Measurements from ENCODE around the gene CHRNA7. TPM values are rescaled to one million over a fixed set of nuclear protein-coding genes. Genes with fewer than 3 reads are reported as not detected.

Gene CHRNA7
- total RNA-seq, 1 experiment from 2014 or later = 7.8 TPM

DNA sequence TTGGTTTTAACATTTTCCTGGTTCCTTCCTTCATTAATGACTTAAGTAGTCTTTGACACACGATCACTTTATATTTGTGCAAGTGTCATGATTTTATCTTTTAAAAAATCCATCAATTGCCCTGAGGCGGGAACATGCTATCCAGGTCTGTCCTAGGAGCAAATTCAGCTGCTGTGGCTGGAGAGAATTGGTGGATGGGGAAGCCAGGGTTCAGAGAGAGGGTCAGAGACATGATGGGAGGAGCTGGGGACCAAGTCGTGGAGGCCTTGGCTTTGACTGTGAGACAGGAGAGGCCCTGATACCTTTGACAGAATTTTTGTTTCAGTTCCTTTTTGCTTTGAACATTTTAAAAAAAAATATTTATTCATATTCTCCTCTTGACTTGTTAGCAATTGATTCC is 89.0 kb downstream of the CHRNA7 start:
- no peaks in the 10 kb centered on the region for H3K27me3 Mint-ChIP-seq (ENCODE audit: low read depth)
- ChIA-PET POLR2A (no interaction called here), CTCF (no interaction called here)
- DNase-seq (ENCODE audit: low spot score) (no peak), ATAC-seq (no peak)
- H3K4me3 Mint-ChIP-seq = no peak overlapping the region
- no peaks in the 10 kb centered on the region for H3K9me3 Mint-ChIP-seq
- no peak overlapping the region for H3K27ac Mint-ChIP-seq
- no peaks in the 10 kb centered on the region for H3K36me3 Mint-ChIP-seq
- TF ChIP-seq GRHL2 (CRISPR knock-in tag; IDR thresholded peaks at IDR 0.05; ENCODE audit: insufficient replicate concordance, severe bottlenecking) (no peak), ZBTB21 (CRISPR knock-in tag; IDR thresholded peaks at IDR 0.05; ENCODE audit: borderline replicate concordance) (no peak), CREM (CRISPR knock-in tag; IDR thresholded peaks at IDR 0.05) (no peak), SP1 (CRISPR knock-in tag; conservative IDR thresholded peaks at IDR 0.05) (no peak), IRF2 (CRISPR knock-in tag; IDR thresholded peaks at IDR 0.05; ENCODE audit: borderline replicate concordance, low read depth) (no peak), ELF4 (CRISPR knock-in tag; IDR thresholded peaks at IDR 0.05; ENCODE audit: low read depth) (no peak), JAZF1 (CRISPR knock-in tag; IDR thresholded peaks at IDR 0.05) (no peak), TP53 (CRISPR knock-in tag; IDR thresholded peaks at IDR 0.05) (no peak), ZNF263 (CRISPR knock-in tag; IDR thresholded peaks at IDR 0.05; ENCODE audit: low read depth) (no peak)
- TF ChIP-seq, protein P1, sequence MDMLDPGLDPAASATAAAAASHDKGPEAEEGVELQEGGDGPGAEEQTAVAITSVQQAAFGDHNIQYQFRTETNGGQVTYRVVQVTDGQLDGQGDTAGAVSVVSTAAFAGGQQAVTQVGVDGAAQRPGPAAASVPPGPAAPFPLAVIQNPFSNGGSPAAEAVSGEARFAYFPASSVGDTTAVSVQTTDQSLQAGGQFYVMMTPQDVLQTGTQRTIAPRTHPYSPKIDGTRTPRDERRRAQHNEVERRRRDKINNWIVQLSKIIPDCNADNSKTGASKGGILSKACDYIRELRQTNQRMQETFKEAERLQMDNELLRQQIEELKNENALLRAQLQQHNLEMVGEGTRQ (CRISPR knock-in tag; IDR thresholded peaks at IDR 0.05) = no peak
- TF ChIP-seq, protein P2, sequence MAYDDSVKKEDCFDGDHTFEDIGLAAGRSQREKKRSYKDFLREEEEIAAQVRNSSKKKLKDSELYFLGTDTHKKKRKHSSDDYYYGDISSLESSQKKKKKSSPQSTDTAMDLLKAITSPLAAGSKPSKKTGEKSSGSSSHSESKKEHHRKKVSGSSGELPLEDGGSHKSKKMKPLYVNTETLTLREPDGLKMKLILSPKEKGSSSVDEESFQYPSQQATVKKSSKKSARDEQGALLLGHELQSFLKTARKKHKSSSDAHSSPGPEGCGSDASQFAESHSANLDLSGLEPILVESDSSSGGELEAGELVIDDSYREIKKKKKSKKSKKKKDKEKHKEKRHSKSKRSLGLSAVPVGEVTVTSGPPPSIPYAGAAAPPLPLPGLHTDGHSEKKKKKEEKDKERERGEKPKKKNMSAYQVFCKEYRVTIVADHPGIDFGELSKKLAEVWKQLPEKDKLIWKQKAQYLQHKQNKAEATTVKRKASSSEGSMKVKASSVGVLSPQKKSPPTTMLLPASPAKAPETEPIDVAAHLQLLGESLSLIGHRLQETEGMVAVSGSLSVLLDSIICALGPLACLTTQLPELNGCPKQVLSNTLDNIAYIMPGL (CRISPR knock-in tag; IDR thresholded peaks at IDR 0.05) = no peak
- H3K4me1 Mint-ChIP-seq = peaks cover 3% of the 10 kb centered on the region; the same call in 1 of the 2 replicates

DNA sequence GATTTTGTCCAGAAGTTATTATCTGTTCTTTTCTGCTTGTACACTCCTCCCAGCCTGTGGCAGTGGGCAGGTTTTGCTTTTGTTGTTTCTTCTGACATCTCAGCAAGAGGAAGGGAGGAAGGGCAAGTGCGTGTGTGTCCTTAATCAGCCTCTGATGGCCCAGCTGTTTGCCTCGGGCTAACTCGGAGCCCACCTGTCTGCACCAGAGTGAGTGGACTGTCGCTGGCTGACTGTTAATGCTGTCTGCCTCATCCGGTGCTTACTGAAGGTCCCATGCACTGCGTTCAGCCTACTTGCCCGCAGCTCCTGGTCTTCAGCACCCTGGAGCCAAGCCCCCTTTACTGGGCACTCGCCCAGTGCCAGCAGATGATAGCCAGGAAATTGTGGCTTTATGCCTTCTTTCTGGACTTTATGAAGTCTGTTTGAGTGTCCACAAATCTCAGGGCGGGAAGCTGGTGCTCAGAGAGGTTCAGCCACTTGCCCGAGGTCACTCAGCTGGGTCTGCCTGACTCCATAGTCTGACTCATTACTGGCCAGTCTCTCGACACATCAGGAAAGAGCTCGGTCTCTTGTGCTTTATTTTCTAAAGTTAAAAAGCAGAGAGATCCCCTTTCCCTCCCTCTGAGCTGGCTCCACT is 89.5 kb downstream of the CHRNA7 start:
- no peaks in the 10 kb centered on the region for H3K27me3 Mint-ChIP-seq (ENCODE audit: low read depth)
- DNase-seq (ENCODE audit: low spot score) = no peak
- no peak for ATAC-seq
- no peak for TF ChIP-seq ETV6 (CRISPR knock-in tag; IDR thresholded peaks at IDR 0.05)
- TF ChIP-seq IRF2 (CRISPR knock-in tag; IDR thresholded peaks at IDR 0.05; ENCODE audit: borderline replicate concordance, low read depth) = no peak
- no peak overlapping the region for H3K4me3 Mint-ChIP-seq
- no peaks in the 10 kb centered on the region for H3K36me3 Mint-ChIP-seq
- POLR2A ChIA-PET = no interaction called here
- no peak overlapping the region for H3K27ac Mint-ChIP-seq
- no peaks in the 10 kb centered on the region for H3K9me3 Mint-ChIP-seq
- peaks cover 8% of the 10 kb centered on the region for H3K4me1 Mint-ChIP-seq
- CTCF ChIA-PET = interaction anchor here (1.3 kb wide), 1 partner anchor 91 kb away, joined by 4 read pairs; no protein-coding TSS in a partner anchor

DNA sequence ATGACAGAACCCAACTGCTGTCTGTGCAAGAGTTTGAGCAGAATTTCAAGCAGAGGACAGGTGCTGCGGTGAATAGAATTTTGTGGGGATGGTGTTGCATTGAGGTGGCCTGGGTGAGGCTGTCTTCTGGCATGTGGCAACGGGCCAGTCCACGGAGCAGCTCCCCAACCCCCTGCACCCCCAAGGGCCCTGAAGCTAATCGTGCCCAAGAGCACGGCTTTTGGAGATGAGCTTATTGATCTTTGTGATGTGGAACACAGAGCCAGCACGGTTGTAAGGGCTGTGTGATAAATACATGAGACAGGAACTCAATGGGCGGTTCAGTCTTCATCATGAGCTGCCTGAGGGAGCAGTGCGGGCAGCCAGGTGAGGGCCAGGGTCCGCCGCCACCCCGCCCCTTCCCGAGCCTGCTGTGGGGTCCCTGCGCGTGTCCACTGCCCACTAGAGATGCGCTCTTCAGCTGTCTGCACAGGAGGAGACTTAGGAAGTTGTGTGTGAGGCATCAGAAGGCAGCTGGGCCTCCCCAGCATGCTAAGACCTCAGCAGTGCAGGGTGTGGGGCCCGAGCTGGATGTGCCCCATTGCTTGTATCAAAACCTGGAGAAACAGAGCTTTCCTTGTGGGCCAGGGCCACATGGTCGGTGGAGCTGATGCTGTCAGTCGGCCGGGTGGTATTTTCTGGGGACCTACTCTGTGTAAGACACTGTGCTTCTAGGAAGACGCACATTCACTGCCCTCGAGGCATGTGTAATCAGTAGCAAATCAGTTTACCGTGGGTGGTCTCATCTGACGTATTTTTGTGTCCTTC is 90.5 kb downstream of the CHRNA7 start:
- Mint-ChIP-seq H3K27ac (no peak overlapping the region), H3K27me3 (ENCODE audit: low read depth) (no peaks in the 10 kb centered on the region), H3K9me3 (no peaks in the 10 kb centered on the region), H3K4me1 (peaks cover 16% of the 10 kb centered on the region), H3K36me3 (no peaks in the 10 kb centered on the region), H3K4me3 (no peak overlapping the region)
- ATAC-seq (no peak), DNase-seq (ENCODE audit: low spot score) (no peak)
- TF ChIP-seq GABPB1 (CRISPR knock-in tag; IDR thresholded peaks at IDR 0.05) = no peak
- TF ChIP-seq FOXK1 (CRISPR knock-in tag; IDR thresholded peaks at IDR 0.05) = no peak
- TF ChIP-seq, protein P3, sequence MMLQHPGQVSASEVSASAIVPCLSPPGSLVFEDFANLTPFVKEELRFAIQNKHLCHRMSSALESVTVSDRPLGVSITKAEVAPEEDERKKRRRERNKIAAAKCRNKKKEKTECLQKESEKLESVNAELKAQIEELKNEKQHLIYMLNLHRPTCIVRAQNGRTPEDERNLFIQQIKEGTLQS (CRISPR knock-in tag; conservative IDR thresholded peaks at IDR 0.05) = no peak
- no peak for TF ChIP-seq ZBTB21 (CRISPR knock-in tag; IDR thresholded peaks at IDR 0.05; ENCODE audit: borderline replicate concordance)
- no peak for TF ChIP-seq SMAD3 (CRISPR knock-in tag; IDR thresholded peaks at IDR 0.05; ENCODE audit: borderline replicate concordance)
- TF ChIP-seq NR2C2 (CRISPR knock-in tag; IDR thresholded peaks at IDR 0.05) = no peak
- TF ChIP-seq, protein P4, sequence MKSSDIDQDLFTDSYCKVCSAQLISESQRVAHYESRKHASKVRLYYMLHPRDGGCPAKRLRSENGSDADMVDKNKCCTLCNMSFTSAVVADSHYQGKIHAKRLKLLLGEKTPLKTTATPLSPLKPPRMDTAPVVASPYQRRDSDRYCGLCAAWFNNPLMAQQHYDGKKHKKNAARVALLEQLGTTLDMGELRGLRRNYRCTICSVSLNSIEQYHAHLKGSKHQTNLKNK (CRISPR knock-in tag; IDR thresholded peaks at IDR 0.05) = no peak
- ChIA-PET CTCF (interaction anchor here (1.3 kb wide), 1 partner anchor 92 kb away, joined by 4 read pairs; no protein-coding TSS in a partner anchor), POLR2A (no interaction called here)
